Islet precursor cell (in vitro differentiated cells): ENCODE data around the gene ROR2.
"Not testable (repeated sequence)": the region's sequence is repeated elsewhere in the genome, so short reads cannot be mapped to it uniquely, and the experiment has no call there.

Source experiments
- DNase-seq: peaks from one replicate; pipeline ENCODE4 v3.0.0-alpha.2; 2018

Gene ROR2

GRCh38 chr9:91949946-91950664 is at the start of gene ROR2:
Gene ROR2 (minus strand): TSS chr9:91950228.
- DNase-seq: peak; percentile 84

DNA sequence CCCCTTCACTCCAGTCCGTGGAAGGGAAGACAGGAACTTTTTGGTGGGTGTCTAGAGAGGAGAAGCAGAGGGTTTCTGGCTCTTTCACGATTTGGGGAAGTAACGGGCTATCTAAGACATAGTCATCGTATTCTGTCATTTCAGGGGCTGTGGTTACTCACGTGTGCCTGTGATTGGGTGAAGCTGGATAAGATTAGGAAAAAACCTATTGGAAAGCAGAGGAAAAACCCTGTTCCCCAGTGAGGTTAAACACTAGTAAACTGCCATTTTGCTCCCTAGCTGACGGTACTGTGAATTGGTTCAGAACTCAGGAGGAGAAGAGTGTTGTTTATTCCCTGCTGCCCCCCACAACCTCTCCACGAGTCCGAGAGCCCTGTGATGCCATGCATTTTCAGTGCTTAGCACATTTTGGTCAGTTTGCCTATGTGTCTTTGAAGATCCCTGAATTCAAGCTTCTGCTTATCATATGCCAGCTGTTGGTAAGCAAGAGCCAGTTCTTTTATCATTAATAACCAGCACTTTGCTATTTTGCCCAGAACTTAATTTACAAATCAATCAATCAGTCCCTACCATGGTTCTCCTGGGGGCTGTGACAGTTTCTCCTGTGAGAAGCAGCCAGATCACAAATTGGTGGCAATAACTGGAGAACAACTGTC is 45.1 kb upstream of the ROR2 start:
- no peak for DNase-seq

- no peak for DNase-seq
Observed at GRCh38 chr9:91994422-91994821, 44.4 kb upstream of the ROR2 start.

GRCh38 chr9:91992461-91993041 is 42.5 kb upstream of the ROR2 start:
- DNase-seq: no peak

GRCh38 chr9:91991721-91992341 is 41.8 kb upstream of the ROR2 start:
- DNase-seq: no peak

DNA sequence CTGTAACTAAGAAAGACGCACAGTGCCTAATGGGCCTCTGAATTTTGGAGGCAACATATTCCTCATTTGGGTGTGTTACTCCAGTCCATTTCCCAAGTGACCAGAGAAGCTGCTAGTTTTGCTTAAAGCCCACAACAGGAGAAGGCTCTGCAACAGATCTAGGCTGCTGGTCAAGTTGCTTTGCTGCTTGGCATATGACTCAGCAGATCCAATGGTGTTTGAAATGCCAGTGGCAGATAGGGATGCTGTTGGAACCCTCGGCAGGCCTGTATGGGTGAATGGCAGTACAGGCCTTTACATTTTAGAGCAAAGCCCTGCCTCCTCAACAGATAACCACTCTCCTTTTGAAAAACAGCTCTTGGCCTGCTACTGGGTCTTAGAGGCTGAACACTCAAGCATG is 36.2 kb upstream of the ROR2 start:
- no peak for DNase-seq

DNA sequence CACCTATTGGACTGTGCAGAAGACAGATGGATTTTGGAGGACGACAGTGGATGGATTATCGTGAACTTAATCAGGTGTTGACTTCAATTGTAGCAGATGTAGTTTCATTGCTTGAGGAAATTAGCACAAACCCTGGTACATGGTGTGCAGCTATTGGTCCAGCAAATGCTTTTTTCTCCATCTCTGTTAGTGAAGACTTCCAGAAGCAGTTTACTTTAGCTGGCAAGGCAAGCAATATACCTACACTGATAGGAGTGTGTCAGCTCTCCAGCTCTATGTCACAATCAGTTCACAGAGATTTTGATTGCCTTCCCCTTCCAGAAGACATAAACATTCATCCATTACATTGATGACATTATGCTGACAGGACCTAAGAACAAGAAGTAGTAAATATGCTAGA is 35.7 kb upstream of the ROR2 start:
- no peak for DNase-seq

GRCh38 chr9:91978740-91979414 is 28.8 kb upstream of the ROR2 start:
- DNase-seq: peak; percentile 85

DNA sequence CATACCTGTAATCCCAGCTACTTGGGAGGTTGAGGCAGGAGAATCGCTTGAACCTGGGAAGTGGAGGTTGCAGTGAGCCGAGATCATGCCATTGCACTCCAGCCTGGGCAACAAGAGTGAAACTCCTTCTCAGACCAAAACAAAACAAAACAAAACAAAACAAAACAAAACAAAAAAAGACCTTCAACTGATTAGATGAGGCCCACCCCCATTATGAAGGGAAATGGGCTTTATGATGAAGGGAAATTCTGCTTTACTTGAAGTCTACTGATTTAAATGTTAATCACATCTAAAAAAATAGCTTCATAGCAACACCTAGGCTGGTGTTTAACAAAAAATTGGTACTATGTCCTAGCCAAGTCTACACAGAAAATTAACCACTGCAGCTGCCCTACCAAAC is 25.2 kb upstream of the ROR2 start:
- not testable (repeated sequence) for DNase-seq

GRCh38 chr9:91972711-91973110 is 22.7 kb upstream of the ROR2 start:
- DNase-seq: peak; percentile 23

GRCh38 chr9:91972076-91972626 is 22.1 kb upstream of the ROR2 start:
- DNase-seq: peak; percentile 28

- no peak for DNase-seq
Observed at GRCh38 chr9:91967259-91967658, 17.2 kb upstream of the ROR2 start.

GRCh38 chr9:91966503-91966902 is 16.5 kb upstream of the ROR2 start:
- no peak for DNase-seq

GRCh38 chr9:91963711-91964240 is 13.7 kb upstream of the ROR2 start:
- DNase-seq: no peak

GRCh38 chr9:91960367-91960766 is 10.3 kb upstream of the ROR2 start:
- no peak for DNase-seq

DNA sequence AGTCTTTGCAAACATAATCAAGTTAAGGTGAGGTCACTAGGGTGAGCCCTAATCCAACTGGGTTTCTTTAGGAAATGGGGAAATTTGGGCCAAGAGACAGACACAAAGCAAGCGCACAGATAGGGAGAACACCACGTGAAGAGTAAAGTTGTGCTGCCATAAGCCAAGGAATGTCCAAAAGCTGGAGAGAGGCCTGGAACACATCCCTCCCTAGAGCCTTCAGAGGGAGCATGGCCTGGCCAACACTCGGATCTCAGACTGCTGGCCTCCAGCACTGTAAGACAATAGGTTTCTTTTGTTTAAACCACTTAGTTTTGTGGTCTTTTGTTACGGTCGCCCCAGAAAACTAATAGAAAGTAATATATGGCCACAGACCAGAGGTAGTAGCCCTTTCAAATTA is 8.1 kb upstream of the ROR2 start:
- DNase-seq: no peak

DNA sequence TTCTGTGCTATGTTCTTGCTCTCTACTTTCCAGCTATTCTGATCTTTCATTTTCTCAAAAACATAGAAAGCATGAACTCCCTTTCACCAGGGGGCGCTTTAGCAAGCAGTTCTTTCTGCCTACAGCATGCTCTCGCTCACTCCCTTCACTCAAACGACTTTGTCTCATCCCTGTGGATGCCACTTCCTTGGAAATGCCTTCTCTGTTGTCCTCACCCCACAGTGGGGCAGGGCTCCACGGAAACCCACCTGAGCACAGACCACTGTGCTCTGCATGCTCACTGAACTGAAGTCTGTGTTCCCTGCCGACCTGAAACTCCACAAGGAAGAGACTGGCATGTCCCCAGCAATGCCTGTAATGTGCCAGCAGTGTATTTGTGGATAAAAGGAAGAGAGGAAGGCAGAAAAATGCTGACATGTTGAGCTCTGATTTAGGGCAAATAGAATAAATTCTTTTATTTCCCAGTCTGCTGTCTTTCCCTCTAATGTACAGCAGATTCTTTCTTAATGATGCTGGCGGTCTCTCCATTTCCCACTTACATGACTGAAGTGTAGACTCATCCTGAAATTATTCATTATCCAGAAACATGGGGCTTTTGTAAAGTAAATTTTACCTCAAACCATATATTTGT is 4.9 kb upstream of the ROR2 start:
- DNase-seq: peak; percentile 73

DNA sequence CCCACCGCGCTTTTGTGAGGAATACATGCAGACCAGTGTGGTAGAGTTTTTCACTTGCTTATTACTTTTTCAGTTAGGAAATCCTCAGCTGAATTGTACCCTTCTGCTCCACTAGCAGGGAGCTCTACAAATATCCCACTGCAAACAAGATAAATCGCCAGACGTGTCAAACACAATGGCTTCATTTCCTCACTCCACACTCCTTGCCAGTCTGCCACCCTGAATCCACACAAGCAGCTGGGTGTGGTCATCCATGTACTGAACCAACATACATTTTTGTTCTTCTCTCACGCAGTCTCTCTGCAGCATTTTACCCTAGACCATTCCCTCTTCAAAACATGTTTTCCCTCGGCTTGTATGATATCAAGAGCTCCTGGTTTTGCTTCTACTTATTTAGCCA is 3.7 kb upstream of the ROR2 start:
- peak; percentile 9 for DNase-seq

DNA sequence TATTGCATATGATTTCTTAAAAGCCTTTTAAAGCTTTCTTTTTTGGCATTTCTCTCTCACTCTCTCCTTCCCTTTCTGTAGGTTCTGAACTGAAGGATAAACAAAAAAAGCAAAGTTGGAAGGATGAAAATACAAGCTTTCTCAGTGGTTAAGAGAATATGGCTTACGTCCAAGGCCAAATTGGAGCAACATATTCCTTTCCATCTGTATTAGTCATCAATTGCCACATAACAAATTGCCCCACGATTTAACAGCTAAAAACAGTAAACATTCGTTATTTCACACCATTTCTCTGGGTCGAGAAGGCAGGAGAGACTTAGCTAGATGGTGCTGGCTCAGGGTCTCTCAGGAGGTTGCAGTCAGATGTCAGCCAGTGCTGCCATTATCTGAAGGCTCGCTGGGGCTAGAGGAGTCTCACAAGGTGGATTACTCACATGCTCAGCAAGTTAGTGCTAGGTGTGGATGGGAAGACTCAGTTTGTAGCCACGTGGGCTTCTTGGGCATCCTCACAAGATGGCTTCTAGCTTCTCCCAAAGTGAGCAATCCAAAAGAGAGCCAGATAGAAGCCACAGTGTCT is 2.0 kb upstream of the ROR2 start:
- DNase-seq: peak; percentile 19

DNA sequence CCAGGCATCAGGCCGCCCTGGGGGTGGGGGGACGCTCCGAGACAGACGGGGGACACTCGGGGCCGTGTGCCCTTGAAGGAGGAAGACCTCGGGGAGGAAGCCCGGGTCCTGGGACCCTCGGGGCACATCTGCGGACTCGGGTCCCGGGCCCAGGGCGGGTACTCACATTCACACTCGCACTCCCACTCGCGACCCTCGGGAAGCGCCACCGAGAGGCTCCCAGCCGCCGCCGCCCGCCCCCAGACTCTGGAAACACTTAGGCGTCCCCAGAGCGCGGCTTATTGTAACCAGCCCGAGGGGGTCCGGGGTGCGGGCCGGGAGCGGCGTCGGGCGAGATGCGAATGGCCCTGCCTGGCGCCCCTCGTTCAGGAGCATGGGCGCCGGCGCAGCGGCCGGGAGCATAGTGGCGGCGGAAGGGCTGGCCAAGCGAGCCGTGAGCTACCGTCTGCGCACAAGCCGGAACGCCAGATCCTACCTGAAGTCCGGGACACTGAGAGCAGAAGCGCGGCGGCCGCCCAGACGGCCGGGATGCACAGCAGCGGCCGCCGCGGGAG is 559 bp downstream of the ROR2 start:
- peak; percentile 63 for DNase-seq

DNA sequence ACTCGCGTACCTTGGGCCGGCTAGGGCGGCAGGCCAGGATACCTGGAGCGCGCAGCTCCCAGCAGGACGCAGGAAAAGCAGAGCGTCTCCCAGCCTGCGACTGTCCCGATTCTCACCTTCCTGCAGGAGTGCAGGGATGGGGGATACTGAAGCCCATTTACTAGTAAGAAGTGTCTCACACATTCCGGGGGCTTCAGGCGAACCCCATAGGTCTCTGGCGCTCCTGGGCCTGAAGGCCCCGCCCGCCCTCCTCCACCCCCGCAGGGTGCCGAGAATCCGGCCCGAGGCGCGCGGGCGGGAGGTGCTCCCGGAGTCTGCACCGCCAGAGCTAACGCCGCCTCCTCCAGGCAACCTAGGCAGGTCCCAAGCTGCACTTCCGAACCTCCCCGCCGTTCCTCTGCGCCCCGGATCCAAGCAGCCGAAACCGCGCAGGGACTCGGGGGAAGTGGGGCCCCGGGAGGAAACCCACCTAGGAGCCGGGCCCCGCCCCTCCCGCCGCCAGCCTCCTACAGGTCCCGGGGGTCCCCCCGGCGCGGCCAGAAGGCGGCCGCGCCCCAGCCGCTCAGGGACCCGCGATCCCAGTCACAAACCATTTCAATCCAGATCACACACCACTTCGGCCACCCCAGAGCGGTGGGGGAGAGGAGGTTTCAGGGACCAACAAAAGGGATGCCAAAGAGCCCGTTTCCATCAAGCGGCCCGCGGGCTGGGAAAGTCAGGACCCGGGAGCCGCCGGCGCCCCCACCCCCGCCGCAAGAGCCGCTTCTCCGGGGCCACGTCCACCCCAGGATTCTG is 1.2 kb downstream of the ROR2 start:
- peak; percentile 83 for DNase-seq
